Breast epithelium (tissue), 4 donors: Measurements from ENCODE around the gene ANKRD29. TPM values are rescaled to one million over a fixed set of nuclear protein-coding genes. Genes with fewer than 3 reads are reported as not detected.

Experiments used
- DNase-seq, 2 donors: peaks; one replicate each; pipeline ENCODE4 v3.0.0-alpha.2; 2019; ENCODE audit warnings: low spot score in 2 of 2
- H3K27ac ChIP-seq, 2 donors: fragments of 200-600 bp; sonication (generic) in 1 of 2; one replicate each; pipeline ENCODE4 v1.5.1; 2016 to 2019; ENCODE audit warnings: mild to moderate bottlenecking in 1 of 2
- H3K27me3 ChIP-seq, 2 donors: fragments of 200-600 bp; sonication (generic) in 1 of 2; one replicate each; pipeline versions ENCODE4 v1.5.1 to v1.6.0; 2017 to 2019; ENCODE audit warnings: control low read depth in 1 of 2, mild to moderate bottlenecking in 1 of 2
- H3K36me3 ChIP-seq: fragments of 200-600 bp; one replicate; pipeline ENCODE4 v1.5.1; 2019
- H3K4me1 ChIP-seq, 2 donors: fragments of 200-600 bp; sonication (generic); one replicate each; pipeline ENCODE4 v1.5.1; 2016 to 2019; ENCODE audit warnings: control low read depth in 1 of 2
- H3K4me3 ChIP-seq, 3 donors: fragments of 200-600 bp; sonication (generic); 1 replicate in 2 of 3; 2 replicates in 1 of 3; pipeline ENCODE4 v1.5.1; 2016 to 2019; ENCODE audit warnings: mild to moderate bottlenecking in 3 of 3, moderate library complexity in 2 of 3
- H3K9me3 ChIP-seq, 2 donors: fragments of 200-600 bp; sonication (generic) in 1 of 2; one replicate each; pipeline ENCODE4 v1.5.1; 2016 to 2019; ENCODE audit warnings: control low read depth in 1 of 2
- POLR2A ChIP-seq: fragments of 450-650 bp; IDR thresholded peaks from one replicate; pipeline ENCODE4 v1.6.1; 2016; ENCODE audit warnings: antibody characterized with exemption, mild to moderate bottlenecking, moderate library complexity
- POLR2AphosphoS5 ChIP-seq, 3 donors: sonication (generic); formaldehyde crosslinking; IDR thresholded peaks; one replicate each; pipeline ENCODE4 v1.6.1; 2017; ENCODE audit warnings: antibody characterized with exemption in 3 of 3
- intact Hi-C: fragments of 100-400 bp; cut with DNase I; formaldehyde crosslinking; loops from one replicate; pipeline ENCODE4 v1.15.1; 2023; ENCODE audit warnings: low total_unique reads
- total RNA-seq, 3 donors: library from RNA; depleted of rRNA; stranded (reverse); fragments of >200 nt; gene quantifications; one replicate each; pipeline ENCODE4 v1.1.0, GENCODE V29; 2016
- TF ChIP-seq, protein P1 (sequence below), 3 donors: fragments of 450-650 bp; IDR thresholded peaks; one replicate each; pipeline ENCODE4 v1.5.1; 2016 to 2017; ENCODE audit warnings: antibody characterized with exemption in 3 of 3, mild to moderate bottlenecking in 3 of 3, moderate library complexity in 3 of 3

ANKRD29 gene
- total RNA-seq, 3 donors from 2014 or later = 8.8 to 13.8 (median 9.9) TPM

DNA sequence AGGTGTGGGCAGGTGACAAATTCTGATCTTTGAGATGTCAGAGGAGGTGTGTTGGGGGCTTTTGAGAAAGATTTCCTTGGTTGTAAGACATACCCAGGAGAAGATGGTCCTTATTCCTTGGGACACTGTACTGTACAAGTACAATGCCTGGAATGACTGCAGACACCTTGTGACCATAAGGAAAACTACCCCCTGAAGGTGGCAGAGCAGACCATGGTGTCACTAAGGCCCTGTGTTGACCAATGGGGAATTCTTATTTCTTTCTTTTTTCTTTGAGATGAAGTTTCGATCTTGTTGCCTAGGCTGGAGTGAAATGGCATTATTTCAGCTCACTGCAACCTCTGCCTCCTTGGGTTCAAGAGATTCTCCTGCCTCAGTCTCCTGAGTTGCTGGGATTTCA lies 4.4 kb upstream of the ANKRD29 start:
- no peaks in the 10 kb centered on the region for H3K9me3 ChIP-seq
- intact Hi-C loops = no loop called here
- H3K4me3 ChIP-seq = no peak overlapping the region
- H3K27ac ChIP-seq = no peak overlapping the region
- H3K4me1 ChIP-seq = no peaks in the 10 kb centered on the region
- DNase-seq = no peak
- H3K27me3 ChIP-seq = no peaks in the 10 kb centered on the region
- H3K36me3 ChIP-seq = no peaks in the 10 kb centered on the region
- TF ChIP-seq, protein P1, sequence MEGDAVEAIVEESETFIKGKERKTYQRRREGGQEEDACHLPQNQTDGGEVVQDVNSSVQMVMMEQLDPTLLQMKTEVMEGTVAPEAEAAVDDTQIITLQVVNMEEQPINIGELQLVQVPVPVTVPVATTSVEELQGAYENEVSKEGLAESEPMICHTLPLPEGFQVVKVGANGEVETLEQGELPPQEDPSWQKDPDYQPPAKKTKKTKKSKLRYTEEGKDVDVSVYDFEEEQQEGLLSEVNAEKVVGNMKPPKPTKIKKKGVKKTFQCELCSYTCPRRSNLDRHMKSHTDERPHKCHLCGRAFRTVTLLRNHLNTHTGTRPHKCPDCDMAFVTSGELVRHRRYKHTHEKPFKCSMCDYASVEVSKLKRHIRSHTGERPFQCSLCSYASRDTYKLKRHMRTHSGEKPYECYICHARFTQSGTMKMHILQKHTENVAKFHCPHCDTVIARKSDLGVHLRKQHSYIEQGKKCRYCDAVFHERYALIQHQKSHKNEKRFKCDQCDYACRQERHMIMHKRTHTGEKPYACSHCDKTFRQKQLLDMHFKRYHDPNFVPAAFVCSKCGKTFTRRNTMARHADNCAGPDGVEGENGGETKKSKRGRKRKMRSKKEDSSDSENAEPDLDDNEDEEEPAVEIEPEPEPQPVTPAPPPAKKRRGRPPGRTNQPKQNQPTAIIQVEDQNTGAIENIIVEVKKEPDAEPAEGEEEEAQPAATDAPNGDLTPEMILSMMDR (IDR thresholded peaks at IDR 0.05) = no peak

DNA sequence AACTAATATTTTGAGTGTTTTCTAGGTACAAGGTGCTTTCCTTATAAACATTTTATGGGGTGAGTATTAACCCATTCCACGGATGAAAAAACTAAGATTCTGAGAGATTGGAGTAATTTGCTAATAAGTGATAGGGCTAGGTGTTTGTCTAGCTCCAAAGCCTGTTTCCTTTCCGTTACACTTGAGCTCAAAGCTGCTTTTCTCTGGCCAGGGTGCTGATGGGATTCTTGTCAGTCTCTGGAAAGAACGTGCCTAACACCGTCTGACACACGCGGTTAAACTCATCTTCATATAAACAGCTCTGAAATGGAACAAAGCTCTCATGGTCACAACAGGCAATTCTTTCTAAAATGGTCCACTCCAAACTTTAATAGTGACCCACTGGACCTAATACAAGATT lies 2.0 kb upstream of the ANKRD29 start:
- no peak overlapping the region for H3K27ac ChIP-seq
- intact Hi-C loops = no loop called here
- H3K4me1 ChIP-seq = no peaks in the 10 kb centered on the region
- DNase-seq = no peak
- H3K4me3 ChIP-seq = no peak overlapping the region
- no peaks in the 10 kb centered on the region for H3K9me3 ChIP-seq
- H3K36me3 ChIP-seq = no peaks in the 10 kb centered on the region
- TF ChIP-seq POLR2AphosphoS5 (IDR thresholded peaks at IDR 0.05) (no peak), POLR2A (no peak)
- TF ChIP-seq, protein P1 (IDR thresholded peaks at IDR 0.05) = no peak
- H3K27me3 ChIP-seq = peaks cover 0 to 6% of the 10 kb centered on the region in 2 donors

DNA sequence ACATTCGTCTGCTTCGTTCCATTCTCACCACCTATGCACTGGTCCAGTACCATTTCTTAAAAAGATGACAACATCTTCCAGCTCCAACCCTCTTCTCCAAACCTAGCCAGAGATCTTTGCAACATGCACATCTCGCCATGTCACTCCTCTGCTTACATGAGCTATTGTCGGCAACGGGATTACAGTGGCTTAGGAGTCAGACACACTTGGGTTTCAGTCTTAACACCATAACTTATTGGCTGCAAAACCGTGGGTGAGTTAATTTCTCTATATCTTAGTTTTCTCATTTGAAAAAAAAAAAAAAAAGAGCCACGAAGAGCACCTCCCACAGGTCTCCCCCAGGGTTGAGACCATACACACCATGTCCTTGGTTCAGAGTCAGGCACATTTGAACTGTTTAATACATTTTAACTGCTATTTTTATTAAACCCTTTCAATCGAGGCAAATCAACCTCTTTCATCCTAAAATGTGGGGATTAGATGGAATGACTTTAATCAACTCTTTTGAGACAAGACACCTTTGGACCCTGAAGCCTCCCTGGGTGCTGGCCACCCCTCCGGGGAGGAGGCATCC lies 889 bp downstream of the ANKRD29 start:
- intact Hi-C loops = no loop called here
- H3K9me3 ChIP-seq = no peaks in the 10 kb centered on the region
- peaks cover 0 to 6% of the 10 kb centered on the region in 2 donors for H3K27me3 ChIP-seq
- H3K36me3 ChIP-seq = no peaks in the 10 kb centered on the region
- no peak for DNase-seq
- peak overlapping the region in 1 of 2 donors; percentile 25 for H3K27ac ChIP-seq
- TF ChIP-seq, protein P1 (IDR thresholded peaks at IDR 0.05) = no peak
- TF ChIP-seq POLR2A (no peak), POLR2AphosphoS5 (IDR thresholded peaks at IDR 0.05) (no peak)
- H3K4me3 ChIP-seq = peak overlapping the region; percentile 58 to 88 (median 60)
- no peaks in the 10 kb centered on the region for H3K4me1 ChIP-seq

DNA sequence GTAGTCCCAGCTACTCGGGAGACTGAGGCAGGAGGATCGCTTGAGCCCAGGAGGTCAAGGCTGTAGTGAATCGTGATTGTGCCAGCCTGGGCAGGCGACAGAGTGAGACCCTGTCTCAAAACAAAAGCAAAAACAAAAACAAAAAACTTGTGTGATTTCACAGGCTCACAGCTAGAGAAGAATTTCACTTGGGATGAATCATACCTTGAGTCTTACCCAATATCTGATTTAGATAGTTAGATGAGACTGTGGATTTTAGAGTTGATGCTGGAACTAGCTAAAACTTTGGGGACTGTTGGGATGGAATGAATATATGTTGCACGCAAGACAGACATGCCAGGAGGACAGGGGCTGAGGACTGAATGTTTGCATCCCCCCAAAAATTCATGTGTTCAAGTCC lies 4.4 kb downstream of the ANKRD29 start:
- intact Hi-C loops = no loop called here
- no peak for TF ChIP-seq POLR2AphosphoS5 (IDR thresholded peaks at IDR 0.05)
- TF ChIP-seq, protein P1 (IDR thresholded peaks at IDR 0.05) = no peak
- TF ChIP-seq POLR2A = no peak
- H3K27ac ChIP-seq = no peak overlapping the region

DNA sequence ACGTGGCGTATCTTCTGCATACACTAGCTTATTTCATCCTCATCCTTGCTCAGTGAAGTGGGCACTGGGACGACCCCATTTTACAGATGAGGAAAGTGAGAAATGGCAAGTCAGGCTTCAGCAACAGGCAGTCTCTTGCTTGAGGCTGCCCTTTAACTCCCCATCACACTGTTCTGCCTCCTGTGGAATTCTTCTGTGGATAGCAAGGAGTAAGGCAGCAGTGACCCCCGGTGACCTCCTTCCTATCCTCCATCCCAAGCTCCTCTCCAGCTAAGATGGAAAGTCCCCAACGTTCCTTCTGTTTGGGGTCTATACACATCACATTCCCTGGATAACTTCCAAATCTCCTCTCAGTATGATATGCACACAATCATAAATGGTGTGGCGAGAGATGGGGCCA lies 10.5 kb downstream of the ANKRD29 start:
- H3K27me3 ChIP-seq = no peaks in the 10 kb centered on the region
- no peaks in the 10 kb centered on the region for H3K4me1 ChIP-seq
- H3K36me3 ChIP-seq = no peaks in the 10 kb centered on the region
- intact Hi-C loops = no loop called here
- H3K27ac ChIP-seq = no peak overlapping the region
- TF ChIP-seq, protein P1 (IDR thresholded peaks at IDR 0.05) = no peak
- no peak for TF ChIP-seq POLR2A
- TF ChIP-seq POLR2AphosphoS5 (IDR thresholded peaks at IDR 0.05) = no peak
- DNase-seq = no peak
- H3K9me3 ChIP-seq = no peaks in the 10 kb centered on the region
- no peak overlapping the region for H3K4me3 ChIP-seq

More for the DNA sequence above, 4.4 kb downstream of the ANKRD29 start:
- H3K9me3 ChIP-seq = no peaks in the 10 kb centered on the region
- H3K27me3 ChIP-seq = peaks cover 0 to 6% of the 10 kb centered on the region in 2 donors
- no peaks in the 10 kb centered on the region for H3K36me3 ChIP-seq
- H3K4me3 ChIP-seq = no peak overlapping the region
- no peaks in the 10 kb centered on the region for H3K4me1 ChIP-seq
- no peak for DNase-seq
